K562 (cell line): ENCODE results near the gene SLC5A5. TPM values are rescaled to one million over a fixed set of nuclear protein-coding genes. Genes with fewer than 3 reads are reported as not detected.

Source experiments
- ASH1L ChIP-seq: fragments of 450-650 bp; IDR thresholded peaks from 2 replicates; pipeline ENCODE4 v1.6.1; 2018; ENCODE audit warnings: borderline replicate concordance, mild to moderate bottlenecking, low read depth; ENCODE audit not compliant: partially characterized antibody
- C11orf30 ChIP-seq: fragments of 450-650 bp; IDR thresholded peaks from 2 replicates; pipeline ENCODE4 v1.6.1; 2016; ENCODE audit warnings: low read depth, mild to moderate bottlenecking
- COPS2 ChIP-seq: fragments of 450-650 bp; conservative IDR thresholded peaks from 2 replicates; pipeline ENCODE4 v1.6.1; 2016; ENCODE audit warnings: mild to moderate bottlenecking, moderate library complexity
- CREB5 ChIP-seq: fragments of 250-450 bp; sonication (Bioruptor Pico); IDR thresholded peaks from 2 replicates; pipeline ENCODE4 v1.5.0; 2020; ENCODE audit warnings: mild to moderate bottlenecking
- DIDO1 ChIP-seq: fragments of 450-650 bp; IDR thresholded peaks from 2 replicates; pipeline ENCODE4 v1.6.1; 2016; ENCODE audit warnings: low read depth, missing biosample characterization, missing genetic modification characterization
- DPF2 ChIP-seq: fragments of 450-650 bp; IDR thresholded peaks from 2 replicates; pipeline ENCODE4 v1.6.1; 2016
- E2F5 ChIP-seq: sonication (generic); formaldehyde crosslinking; IDR thresholded peaks from 2 replicates; pipeline ENCODE4 v1.8.0; 2022; ENCODE audit warnings: mild to moderate bottlenecking, missing genetic modification reagents
- EP400 ChIP-seq: fragments of 450-650 bp; IDR thresholded peaks from 2 replicates; pipeline ENCODE4 v1.6.1; 2017; ENCODE audit warnings: antibody characterized with exemption, mild to moderate bottlenecking, moderate library complexity
- ILK ChIP-seq: fragments of 450-650 bp; IDR thresholded peaks from 2 replicates; pipeline ENCODE4 v1.6.1; 2016; ENCODE audit warnings: missing genetic modification characterization, low read depth, mild to moderate bottlenecking, missing compliant biosample characterization, moderate library complexity, borderline replicate concordance
- IRF2 ChIP-seq: sonication (generic); formaldehyde crosslinking; IDR thresholded peaks from 2 replicates; pipeline ENCODE4 v1.8.1; 2022; ENCODE audit warnings: mild to moderate bottlenecking, missing genetic modification reagents
- KAT8 ChIP-seq: fragments of 450-650 bp; IDR thresholded peaks from 2 replicates; pipeline ENCODE4 v1.6.1; 2016; ENCODE audit warnings: low read depth, mild to moderate bottlenecking
- KDM5B ChIP-seq: fragments of 200-600 bp; sonication (generic); IDR thresholded peaks from 2 replicates; pipeline ENCODE4 v1.6.1; 2012; ENCODE audit warnings: low read depth, mild to moderate bottlenecking, moderate library complexity, low read length, control low read depth, inconsistent platforms; ENCODE audit not compliant: insufficient replicate concordance
- RCOR1 ChIP-seq, 2 experiments: IDR thresholded peaks; 2 replicates each; pipeline ENCODE4 v1.6.1; 2012; ENCODE audit warnings: low read depth in 2 of 2, low read length in 2 of 2, borderline replicate concordance in 1 of 2, improper control_type of control experiment in 1 of 2
- RUNX1 ChIP-seq: sonication (generic); IDR thresholded peaks from 2 replicates; pipeline ENCODE4 v1.6.1; 2016; ENCODE audit warnings: antibody characterized with exemption, low read depth
- SLC30A9 ChIP-seq: fragments of 250-450 bp; sonication (Bioruptor Pico); IDR thresholded peaks from 2 replicates; pipeline ENCODE4 v1.8.0; 2022; ENCODE audit warnings: mild to moderate bottlenecking, moderate library complexity
- TAF7 ChIP-seq: fragments of 450-650 bp; IDR thresholded peaks from 2 replicates; pipeline ENCODE4 v1.6.1; 2016; ENCODE audit warnings: missing genetic modification characterization, missing compliant biosample characterization
- ZHX1 ChIP-seq: fragments of 150-350 bp; conservative IDR thresholded peaks from 2 replicates; pipeline ENCODE4 v1.6.1; 2014; ENCODE audit warnings: low read length
- ZNF124 ChIP-seq: sonication (generic); formaldehyde crosslinking; IDR thresholded peaks from 2 replicates; pipeline ENCODE4 v1.8.1; 2022; ENCODE audit warnings: missing genetic modification reagents
- ZNF197 ChIP-seq: fragments of 200-800 bp; sonication (Bioruptor generic); IDR thresholded peaks from 2 replicates; pipeline ENCODE4 v1.6.1; 2016; ENCODE audit warnings: low read depth, missing genetic modification characterization, missing compliant biosample characterization
- ZNF232 ChIP-seq: sonication (generic); formaldehyde crosslinking; IDR thresholded peaks from 2 replicates; pipeline ENCODE4 v1.8.0; 2022; ENCODE audit warnings: mild to moderate bottlenecking, missing genetic modification reagents
- ZNF239 ChIP-seq: fragments of 250-450 bp; sonication (Bioruptor Pico); IDR thresholded peaks from 2 replicates; pipeline ENCODE4 v1.4.0; 2020; ENCODE audit warnings: mild to moderate bottlenecking
- ZNF449 ChIP-seq: fragments of 250-450 bp; sonication (Bioruptor Pico); IDR thresholded peaks from 2 replicates; pipeline ENCODE4 v1.8.0; 2022; ENCODE audit warnings: moderate library complexity, mild to moderate bottlenecking, inconsistent platforms
- ZNF780A ChIP-seq: fragments of 250-450 bp; sonication (Bioruptor Pico); IDR thresholded peaks from 2 replicates; pipeline ENCODE4 v1.5.0; 2021; ENCODE audit warnings: mild to moderate bottlenecking
- polyA plus RNA-seq, 8 experiments: library from polyadenylated mRNA; depleted of rRNA in 4 of 8; stranded (reverse) in 5 of 8; unstranded in 3 of 8; fragments of >200 nt; fragmentation: Nextera tagmentation in 2 of 8; fragmentation: Illumina TruSeq in 1 of 8; extraction: Ambion mirVana in 2 of 8; extraction: Trizol in 1 of 8; gene quantifications; 2 replicates each; pipeline versions ENCODE4 v1.2.1 to v1.2.3, GENCODE V29; 2011 to 2014; ENCODE audit warnings: inconsistent platforms in 1 of 8, missing spikeins in 1 of 8
- total RNA-seq, 7 experiments: library from RNA; depleted of rRNA in 6 of 7; stranded (reverse); fragments of >200 nt in 6 of 7; fragmentation: Illumina TruSeq in 2 of 7; extraction: Trizol in 2 of 7; gene quantifications; 2 replicates each; pipeline versions ENCODE4 v1.2.1 to v1.2.3, GENCODE V29; 2011 to 2021; ENCODE audit warnings: low replicate concordance in 1 of 7

Gene SLC5A5
- total and polyA plus RNA-seq, 9 of the 15 experiments (the other 6 are each of a cell fraction or from before 2014, with no cell fraction given): 0.10 to 0.73 (median 0.23) TPM

GRCh38 chr19:17932485-17933338 lies 61.0 kb downstream of the SLC5A5 start, which contains the start of gene CCDC124 (continued):
- TF ChIP-seq COPS2 (no peak), SLC30A9 (CRISPR knock-in tag) (no peak), ZNF239 (CRISPR knock-in tag) (peak; percentile 84), DPF2 (peak; percentile 16; the same call in 1 of the 2 replicates), EP400 (peak; percentile 100), TAF7 (tag) (no peak), ZNF197 (CRISPR knock-in tag) (peak; percentile 99), CREB5 (CRISPR knock-in tag) (no peak), C11orf30 (peak; percentile 94), ZNF780A (CRISPR knock-in tag) (no peak), E2F5 (no peak), ZNF449 (CRISPR knock-in tag) (peak; percentile 80), ASH1L (peak; percentile 64), DIDO1 (tag) (peak; percentile 96), RCOR1 (IDR thresholded peaks at IDR 0.05; ENCODE audit: borderline replicate concordance in 1 of 2, low read depth in 2 of 2, low read length in 2 of 2) (no peak), IRF2 (CRISPR knock-in tag) (no peak), RUNX1 (no peak), KAT8 (no peak), KDM5B (peak; percentile 59), ZHX1 (peak; percentile 77), ZNF232 (CRISPR knock-in tag) (no peak), ZNF124 (no peak), ILK (tag) (no peak)
